C4-2B (cell line): ENCODE results near the gene MTUS2.

Experiments
- H3K27ac ChIP-seq: fragments of 450-650 bp; 2 replicates; pipeline ENCODE4 v1.5.1; 2017
- CTCF ChIP-seq: fragments of 450-650 bp; conservative IDR thresholded peaks from 2 replicates; pipeline ENCODE4 v1.5.1; 2017; ENCODE audit warnings: mild to moderate bottlenecking
- ZFX ChIP-seq: fragments of 450-650 bp; IDR thresholded peaks from 2 replicates; pipeline ENCODE4 v1.6.1; 2017

The MTUS2 gene

GRCh38 chr13:29515372-29515771, 695.2 kb downstream of the MTUS2 start:
- no peak overlapping the region for H3K27ac ChIP-seq
- no peak for TF ChIP-seq ZFX

- H3K27ac ChIP-seq, result no peak overlapping the region
- TF ChIP-seq ZFX, result no peak
- TF ChIP-seq CTCF, result no peak
Observed at GRCh38 chr13:29516012-29516411, 695.9 kb downstream of the MTUS2 start.

GRCh38 chr13:29516880-29517279, 696.7 kb downstream of the MTUS2 start:
- TF ChIP-seq CTCF, result no peak
- TF ChIP-seq ZFX, result no peak
- no peak overlapping the region for H3K27ac ChIP-seq

- no peak overlapping the region for H3K27ac ChIP-seq
- no peak for TF ChIP-seq ZFX
- TF ChIP-seq CTCF, result no peak
Observed at GRCh38 chr13:29519921-29520320, 699.8 kb downstream of the MTUS2 start.

GRCh38 chr13:29520671-29521070, 700.5 kb downstream of the MTUS2 start:
- H3K27ac ChIP-seq, result no peak overlapping the region
- TF ChIP-seq CTCF, result no peak
- no peak for TF ChIP-seq ZFX

GRCh38 chr13:29521336-29521735, 701.2 kb downstream of the MTUS2 start:
- TF ChIP-seq CTCF, result no peak
- TF ChIP-seq ZFX, result no peak

GRCh38 chr13:29522044-29522685, 702.0 kb downstream of the MTUS2 start:
- H3K27ac ChIP-seq, result no peak overlapping the region
- no peak for TF ChIP-seq CTCF
- TF ChIP-seq ZFX, result no peak

More at GRCh38 chr13:29521336-29521735, 701.2 kb downstream of the MTUS2 start:
- no peak overlapping the region for H3K27ac ChIP-seq
